Activated naive CD8-positive, alpha-beta T cell treated with anti-CD3 and anti-CD28 coated beads, Interleukin-2, amount 50 U/mL, for 24 hours (primary cell): ENCODE results near the gene JMJD6.

Source experiments
- ATAC-seq: fragments of 150-1000 bp; cut with Tn5 transposase; one replicate; pipeline ENCODE4 v1.10.0; 2021
- DNase-seq: peaks from one replicate; pipeline ENCODE4 v3.0.0; 2021
- H3K27ac Mint-ChIP-seq: one replicate; pipeline ENCODE4 v1.8.0; 2021; ENCODE audit warnings: mild to moderate bottlenecking, mixed read lengths
- H3K27me3 Mint-ChIP-seq: one replicate; pipeline ENCODE4 v1.8.0; 2021; ENCODE audit warnings: mixed read lengths
- H3K36me3 Mint-ChIP-seq: one replicate; pipeline ENCODE4 v1.8.0; 2021; ENCODE audit warnings: low read depth, mixed read lengths
- H3K4me1 Mint-ChIP-seq: one replicate; pipeline ENCODE4 v1.8.0; 2021; ENCODE audit warnings: mixed read lengths
- H3K4me3 Mint-ChIP-seq: one replicate; pipeline ENCODE4 v1.8.0; 2021; ENCODE audit warnings: mild to moderate bottlenecking, moderate library complexity, mixed read lengths
- H3K9me3 Mint-ChIP-seq: one replicate; pipeline ENCODE4 v1.8.0; 2021; ENCODE audit warnings: mixed read lengths

JMJD6 gene

DNA sequence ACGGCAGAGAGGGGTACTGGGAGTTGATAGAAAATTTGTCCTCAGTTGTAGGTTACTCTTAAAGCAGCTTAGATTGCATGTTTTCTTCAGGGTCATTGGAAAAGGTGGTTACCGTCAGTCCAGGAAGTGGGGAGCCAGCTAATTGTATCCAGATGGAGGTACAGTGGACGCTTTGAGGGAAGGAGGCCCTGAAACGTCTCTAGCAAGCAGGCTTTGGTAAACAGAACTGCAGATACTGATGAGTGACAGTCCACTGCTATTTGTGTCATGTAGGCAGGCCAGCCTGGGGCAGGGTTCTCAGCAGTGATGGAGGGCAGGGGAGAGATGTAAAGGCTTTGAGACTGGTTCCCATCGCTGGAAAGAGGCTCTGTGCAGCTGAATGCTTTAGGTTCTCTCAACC, 52.7 kb downstream of the JMJD6 start:
- H3K36me3 Mint-ChIP-seq: no peaks in the 10 kb centered on the region
- no peaks in the 10 kb centered on the region for H3K27me3 Mint-ChIP-seq
- no peak for DNase-seq
- H3K27ac Mint-ChIP-seq: no peak overlapping the region
- no peak for ATAC-seq
- H3K9me3 Mint-ChIP-seq: no peaks in the 10 kb centered on the region
- no peak overlapping the region for H3K4me3 Mint-ChIP-seq
- H3K4me1 Mint-ChIP-seq: peaks cover 37% of the 10 kb centered on the region

DNA sequence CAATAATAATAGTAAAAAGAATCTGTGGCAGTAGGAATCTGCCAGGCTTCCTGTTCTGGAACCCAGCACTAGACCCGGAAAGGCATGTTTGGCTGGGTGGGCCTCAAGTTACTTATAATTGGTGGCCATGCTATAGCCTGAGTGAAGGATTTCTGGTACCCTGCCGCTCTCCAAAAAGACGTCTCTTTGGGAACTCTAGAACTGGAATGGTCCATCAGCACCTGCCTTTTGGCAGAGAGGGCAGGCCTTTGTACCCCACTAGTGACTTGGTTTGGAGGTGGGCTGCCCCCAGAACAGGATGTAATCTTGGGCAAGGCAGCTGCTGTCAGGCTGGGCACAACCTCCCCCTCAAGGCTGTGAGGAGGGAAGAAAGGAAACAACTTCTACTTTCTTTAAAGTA, 53.5 kb downstream of the JMJD6 start:
- Mint-ChIP-seq H3K4me3 (peak overlapping the region; percentile 93), H3K4me1 (peaks cover 37% of the 10 kb centered on the region), H3K36me3 (no peaks in the 10 kb centered on the region), H3K27me3 (no peaks in the 10 kb centered on the region), H3K27ac (peak overlapping the region; percentile 90), H3K9me3 (no peaks in the 10 kb centered on the region)
- DNase-seq: no peak
- ATAC-seq: no peak

DNA sequence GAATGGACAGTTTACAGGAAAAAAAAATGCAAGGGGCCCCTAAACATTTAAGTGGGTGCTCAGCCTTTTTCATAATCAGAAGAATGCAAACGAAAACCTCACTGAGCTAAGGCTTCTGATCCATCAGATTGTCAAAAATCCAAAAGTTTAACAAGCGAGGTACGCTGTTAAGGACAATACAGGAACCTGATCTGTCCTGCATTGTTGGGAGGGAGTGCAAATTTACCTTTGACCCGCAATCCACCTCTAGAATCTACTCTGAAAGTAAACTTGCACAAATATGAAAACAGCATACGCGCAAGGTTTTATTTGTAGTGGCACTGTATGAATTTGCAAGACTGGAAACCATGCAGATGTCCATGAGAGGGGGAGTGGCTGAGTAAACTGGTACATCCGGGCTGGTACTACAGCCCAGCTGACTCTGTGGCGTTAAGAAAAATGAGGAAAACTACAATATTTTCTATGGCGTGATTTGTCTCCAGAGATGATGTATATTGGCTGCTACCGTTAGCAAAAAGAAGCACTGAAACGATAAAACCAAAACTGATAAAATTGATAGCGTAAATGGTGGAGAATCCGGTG, 54.0 kb downstream of the JMJD6 start:
- DNase-seq (no peak), ATAC-seq (no peak)
- H3K4me3 Mint-ChIP-seq: peak overlapping the region; percentile 93
- H3K27ac Mint-ChIP-seq: peak overlapping the region; percentile 90
- no peaks in the 10 kb centered on the region for H3K27me3 Mint-ChIP-seq
- peaks cover 37% of the 10 kb centered on the region for H3K4me1 Mint-ChIP-seq
- H3K9me3 Mint-ChIP-seq: no peaks in the 10 kb centered on the region
- no peaks in the 10 kb centered on the region for H3K36me3 Mint-ChIP-seq

DNA sequence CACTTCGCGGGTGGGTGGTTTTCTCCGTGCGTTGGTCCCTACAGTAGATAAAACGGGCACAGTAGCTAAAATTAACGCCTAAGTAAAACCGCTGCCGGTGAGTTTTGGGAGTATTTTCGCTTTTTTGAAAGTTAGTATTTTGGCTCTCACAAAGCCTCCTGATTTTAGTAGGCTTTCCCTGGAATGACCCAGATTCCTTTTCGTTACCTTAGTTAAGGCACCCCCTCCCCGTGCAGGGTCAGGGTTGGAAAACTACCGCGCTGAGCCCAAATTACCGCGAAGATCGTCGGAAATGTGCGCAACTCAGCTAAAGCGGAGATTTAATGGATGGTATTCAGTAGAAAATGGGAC, 54.5 kb downstream of the JMJD6 start:
- H3K36me3 Mint-ChIP-seq: no peaks in the 10 kb centered on the region
- no peaks in the 10 kb centered on the region for H3K27me3 Mint-ChIP-seq
- peak overlapping the region; percentile 90 for H3K27ac Mint-ChIP-seq
- H3K9me3 Mint-ChIP-seq: no peaks in the 10 kb centered on the region
- ATAC-seq (peak; percentile 1), DNase-seq (no peak)
- H3K4me1 Mint-ChIP-seq: peaks cover 37% of the 10 kb centered on the region
- H3K4me3 Mint-ChIP-seq: peak overlapping the region; percentile 93

DNA sequence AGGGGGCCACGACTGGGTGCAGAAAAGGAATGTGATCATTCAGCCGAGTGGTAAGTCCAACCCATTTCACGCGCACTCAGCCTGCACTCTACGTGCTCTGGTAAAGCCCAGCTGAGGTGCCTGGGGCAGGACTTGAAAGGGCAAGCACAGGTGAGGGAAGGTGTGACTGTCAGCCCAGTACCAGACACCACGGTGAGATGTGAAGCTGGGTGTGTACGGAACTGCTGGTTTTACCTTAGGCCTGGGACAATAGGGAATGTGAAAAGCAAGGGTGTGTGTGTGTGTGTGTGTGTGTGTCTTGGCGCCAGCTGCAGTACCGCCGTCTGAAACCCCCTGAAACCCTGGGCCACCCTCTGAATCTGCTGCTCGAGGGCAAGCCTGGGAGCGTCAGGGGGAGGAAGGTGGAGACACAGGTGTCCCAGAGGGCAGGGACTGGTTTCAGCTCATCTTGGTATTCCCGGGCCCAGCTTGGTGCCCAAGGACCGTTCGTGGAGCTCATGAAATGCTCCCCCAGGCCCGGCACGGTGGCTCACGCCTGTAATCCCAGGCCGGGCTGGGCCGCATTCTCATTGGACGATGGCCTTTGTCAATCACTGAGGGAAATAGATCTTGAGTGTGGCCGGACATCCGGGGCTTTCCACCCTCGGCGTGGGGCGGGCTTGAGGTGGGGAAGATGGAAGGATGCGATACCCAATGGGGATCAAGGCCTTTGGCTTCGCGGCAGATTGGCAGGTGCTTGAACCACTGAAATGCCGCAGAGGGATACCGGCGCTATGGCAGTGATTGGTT, 55.1 kb downstream of the JMJD6 start:
- H3K9me3 Mint-ChIP-seq: no peaks in the 10 kb centered on the region
- peak; percentile 99 for ATAC-seq
- H3K36me3 Mint-ChIP-seq: no peaks in the 10 kb centered on the region
- peaks cover 37% of the 10 kb centered on the region for H3K4me1 Mint-ChIP-seq
- H3K27me3 Mint-ChIP-seq: no peaks in the 10 kb centered on the region
- H3K27ac Mint-ChIP-seq: peak overlapping the region; percentile 90
- DNase-seq: peak; percentile 98
- peak overlapping the region; percentile 93 for H3K4me3 Mint-ChIP-seq

DNA sequence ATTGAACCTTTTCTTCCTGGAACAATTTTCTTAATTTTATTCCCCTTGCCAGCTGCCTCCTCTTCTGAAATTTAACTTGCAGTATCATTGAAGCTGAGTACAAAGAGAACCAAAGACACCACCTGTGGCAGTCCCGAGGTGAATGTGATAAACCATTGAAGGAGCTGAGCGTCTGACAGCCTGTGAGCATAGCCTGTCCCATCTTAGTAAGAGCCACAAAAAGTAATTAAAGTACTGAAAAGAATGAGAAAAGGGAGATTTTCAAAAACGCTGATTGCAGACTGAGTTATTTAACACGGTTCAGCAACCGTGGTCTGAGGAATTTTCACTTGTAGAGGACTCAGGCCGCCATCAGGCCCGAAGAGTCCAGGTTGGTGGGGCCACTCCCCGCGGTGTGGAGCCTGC, 55.7 kb downstream of the JMJD6 start:
- H3K27me3 Mint-ChIP-seq: no peaks in the 10 kb centered on the region
- H3K9me3 Mint-ChIP-seq: no peaks in the 10 kb centered on the region
- H3K4me1 Mint-ChIP-seq: peaks cover 37% of the 10 kb centered on the region
- H3K36me3 Mint-ChIP-seq: no peaks in the 10 kb centered on the region
- peak overlapping the region; percentile 90 for H3K27ac Mint-ChIP-seq
- H3K4me3 Mint-ChIP-seq: peak overlapping the region; percentile 93
- ATAC-seq: no peak
- DNase-seq: no peak

DNA sequence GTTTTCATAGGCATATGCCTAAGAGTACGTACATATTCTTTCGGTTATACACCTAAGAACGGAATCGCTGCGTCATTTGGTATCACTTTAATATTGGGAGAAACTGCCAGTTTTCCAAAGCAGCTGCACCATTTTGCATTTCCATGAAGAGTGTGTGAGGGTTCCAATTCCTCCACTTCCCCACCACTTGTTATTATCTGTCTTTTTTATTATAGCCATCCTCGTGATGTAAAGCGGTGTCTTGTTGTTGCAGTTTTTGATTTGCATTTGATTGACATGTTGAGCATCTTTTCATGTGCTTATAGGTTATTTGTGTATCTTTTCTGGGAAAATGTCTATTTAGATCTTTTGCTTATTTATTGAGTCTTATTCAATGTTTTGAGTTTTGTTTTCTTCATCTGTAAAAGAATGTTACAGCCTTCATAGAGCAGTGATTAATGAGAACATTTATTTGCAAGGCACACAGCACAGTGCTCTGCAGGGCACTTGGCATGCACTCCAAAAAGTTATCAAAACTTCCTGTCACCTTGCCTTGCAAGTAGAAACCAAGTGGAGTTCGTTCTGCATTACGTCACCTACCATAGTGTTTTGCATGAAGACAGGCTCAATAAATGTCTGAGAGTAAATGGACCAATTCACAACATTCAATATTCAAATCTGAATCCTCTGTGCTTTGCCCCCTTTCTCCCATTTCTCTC, 56.2 kb downstream of the JMJD6 start:
- H3K9me3 Mint-ChIP-seq: no peaks in the 10 kb centered on the region
- no peak for ATAC-seq
- H3K4me3 Mint-ChIP-seq: peak overlapping the region; percentile 93
- H3K27me3 Mint-ChIP-seq: no peaks in the 10 kb centered on the region
- peaks cover 37% of the 10 kb centered on the region for H3K4me1 Mint-ChIP-seq
- DNase-seq: no peak
- H3K36me3 Mint-ChIP-seq: no peaks in the 10 kb centered on the region
- H3K27ac Mint-ChIP-seq: peak overlapping the region; percentile 90
